ENCODE data around the gene PCNX4.
A peak's percentile ranks its signal among the peaks of the same experiment; 100 is the strongest.

The PCNX4 gene

GRCh38 chr14:60102389-60102788 is 10.7 kb downstream of the PCNX4 start:
- DNase-seq (ENCODE audit: low read depth), result peak; percentile 71

DNA sequence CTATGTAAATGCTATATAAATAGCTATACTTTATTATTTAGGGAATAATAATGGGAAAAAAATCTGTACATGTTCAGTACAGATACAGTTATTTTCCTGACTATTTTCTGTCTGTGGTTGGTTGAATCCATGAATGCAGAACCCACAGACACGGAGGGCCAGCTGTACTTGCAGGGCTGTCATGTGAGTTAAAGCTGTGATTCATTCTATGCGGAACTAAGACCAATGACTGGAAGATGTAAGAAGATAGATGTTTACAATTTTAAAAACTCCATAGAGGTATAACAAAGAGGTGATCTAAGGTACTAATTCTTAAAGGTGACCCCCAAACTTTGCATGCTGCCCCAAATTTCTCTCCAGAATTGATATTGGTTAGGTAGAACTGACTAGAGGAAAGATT is 14.6 kb downstream of the PCNX4 start:
- peak; percentile 62 for DNase-seq (ENCODE audit: low read depth)

DNA sequence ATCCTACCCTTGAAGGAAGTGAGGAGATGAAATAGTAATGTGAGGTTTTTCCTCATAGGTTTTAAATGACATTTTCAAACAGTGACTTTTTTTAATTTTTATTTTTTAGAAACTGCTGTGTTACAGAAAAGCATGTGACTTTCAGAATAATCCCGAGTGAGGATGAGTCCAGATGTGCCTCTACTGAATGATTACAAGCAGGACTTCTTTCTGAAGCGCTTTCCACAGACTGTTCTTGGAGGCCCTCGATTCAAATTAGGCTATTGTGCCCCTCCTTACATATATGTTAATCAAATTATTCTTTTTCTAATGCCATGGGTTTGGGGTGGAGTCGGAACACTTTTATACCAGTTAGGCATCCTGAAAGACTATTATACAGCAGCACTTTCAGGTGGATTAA is 15.8 kb downstream of the PCNX4 start:
- no peak for DNase-seq (ENCODE audit: low read depth)

GRCh38 chr14:60111732-60112131 is 20.0 kb downstream of the PCNX4 start:
- DNase-seq (ENCODE audit: low read depth), result no peak

GRCh38 chr14:60114881-60115280 is 23.2 kb downstream of the PCNX4 start:
- no peak for DNase-seq (ENCODE audit: low read depth)

- DNase-seq (ENCODE audit: low read depth), result peak; percentile 52
These were observed 24.5 kb downstream of the PCNX4 start for GRCh38 chr14:60116181-60116580.

- DNase-seq (ENCODE audit: low read depth), result no peak
These were observed 34.2 kb downstream of the PCNX4 start for GRCh38 chr14:60125918-60126317.

GRCh38 chr14:60133487-60133886 is 41.8 kb downstream of the PCNX4 start:
- peak; percentile 57 for DNase-seq (ENCODE audit: low read depth)

GRCh38 chr14:60134702-60135101 is 43.0 kb downstream of the PCNX4 start:
- DNase-seq (ENCODE audit: low read depth), result peak; percentile 66

DNA sequence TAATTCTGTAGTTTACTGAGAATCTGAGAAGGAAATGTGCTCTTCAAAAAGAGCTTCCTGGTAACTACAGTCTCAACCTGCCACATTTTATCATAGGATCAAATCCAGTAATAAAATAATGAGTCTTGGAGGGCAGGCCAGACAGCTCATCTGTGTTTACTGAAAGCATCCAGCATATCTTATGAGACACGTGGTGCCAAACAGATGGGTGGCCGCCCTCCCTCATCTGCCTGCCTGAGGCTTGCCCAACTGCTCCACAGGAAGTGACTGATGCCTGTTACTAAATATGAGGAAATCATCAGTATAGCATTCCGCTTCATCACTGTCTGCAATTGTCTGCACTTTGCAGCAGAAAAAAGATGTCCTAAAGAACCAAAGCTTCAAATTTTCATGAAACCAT is 60.0 kb downstream of the PCNX4 start:
- peak; percentile 95 for DNase-seq (ENCODE audit: low read depth)

GRCh38 chr14:60153991-60154390 is 62.3 kb downstream of the PCNX4 start:
- no peak for DNase-seq (ENCODE audit: low read depth)

DNA sequence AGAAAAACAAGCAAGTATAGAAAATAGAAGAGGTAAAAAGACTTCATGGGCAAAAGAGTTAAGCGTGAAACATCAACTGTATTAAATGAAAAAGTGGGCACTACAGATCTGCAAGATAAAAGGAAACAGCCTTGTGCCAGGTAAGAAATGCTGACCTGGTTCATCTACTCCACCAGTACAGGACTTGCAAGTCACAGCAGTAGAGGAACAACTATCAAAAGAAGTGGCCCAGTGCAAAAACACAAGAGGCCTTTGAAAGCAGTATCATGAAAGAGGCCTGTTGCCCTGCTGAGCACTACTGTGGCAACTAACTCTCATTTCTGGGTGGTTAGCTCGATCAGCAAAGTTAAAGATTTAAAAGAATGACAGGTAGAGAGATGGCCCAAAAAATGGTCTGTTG is 62.9 kb downstream of the PCNX4 start:
- no peak for DNase-seq (ENCODE audit: low read depth)

DNA sequence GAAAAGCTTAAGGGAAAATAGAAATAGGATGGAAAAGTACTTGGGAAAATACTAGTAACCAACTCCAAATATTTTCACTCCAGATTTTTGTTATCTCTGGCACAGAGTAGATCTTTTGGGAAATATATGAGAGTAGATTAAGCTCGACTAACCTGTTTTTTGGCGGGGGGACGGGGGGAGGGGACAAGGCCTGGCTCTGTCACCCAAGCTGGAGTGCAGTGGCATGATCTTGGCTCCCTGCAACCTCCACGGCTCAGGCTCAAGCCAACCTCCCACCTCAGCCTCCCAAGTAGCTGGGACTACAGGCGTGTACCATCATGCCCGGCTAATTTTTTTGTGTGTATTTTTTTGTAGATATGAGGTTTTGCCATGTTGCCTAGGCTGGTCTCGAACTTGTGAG is 68.7 kb downstream of the PCNX4 start:
- no peak for DNase-seq (ENCODE audit: low read depth)

DNA sequence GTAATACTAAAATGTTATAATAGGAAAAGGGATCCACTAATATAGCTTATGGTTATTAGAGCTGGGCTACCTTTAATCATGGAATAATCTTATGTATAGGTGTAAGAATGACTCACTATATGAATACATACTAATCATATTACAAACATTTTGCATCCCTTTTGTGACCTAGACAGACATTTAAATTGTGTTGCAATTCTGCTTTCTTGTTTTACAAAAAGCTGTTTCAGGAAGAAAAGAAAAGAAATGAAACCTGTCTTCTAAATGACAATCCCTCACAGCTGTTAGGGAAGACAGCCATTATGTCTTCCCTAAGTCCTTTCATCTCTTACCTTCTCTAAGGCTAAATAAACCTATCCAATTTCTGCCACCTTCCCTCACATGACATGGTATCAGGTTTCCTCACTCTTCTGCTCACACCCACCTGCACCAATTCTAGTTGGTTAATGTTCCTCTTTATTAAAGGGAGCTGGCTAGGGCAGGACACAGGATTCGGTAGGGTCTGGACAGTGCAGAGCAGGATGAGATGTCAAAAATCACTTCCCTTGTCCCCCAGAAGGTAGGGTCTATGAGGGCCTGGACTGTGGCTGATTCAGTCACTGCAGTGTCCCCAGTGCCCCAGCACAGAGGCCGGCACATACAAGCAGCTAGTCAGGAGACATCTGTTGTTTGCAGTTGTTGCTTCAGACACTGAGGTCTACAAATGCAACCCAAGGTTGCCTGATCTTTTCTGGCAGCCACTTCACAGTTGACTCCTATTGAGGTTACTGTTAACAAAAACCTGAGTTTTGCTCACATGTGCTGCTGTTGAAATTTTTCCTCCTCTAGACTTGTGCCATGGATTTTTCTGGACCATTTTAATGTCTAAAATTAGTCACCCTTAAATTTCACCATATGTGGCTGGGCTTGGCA is 69.7 kb downstream of the PCNX4 start:
- no peak for DNase-seq (ENCODE audit: low read depth)

GRCh38 chr14:60163693-60164092 is 72.0 kb downstream of the PCNX4 start:
- DNase-seq (ENCODE audit: low read depth), result no peak

DNA sequence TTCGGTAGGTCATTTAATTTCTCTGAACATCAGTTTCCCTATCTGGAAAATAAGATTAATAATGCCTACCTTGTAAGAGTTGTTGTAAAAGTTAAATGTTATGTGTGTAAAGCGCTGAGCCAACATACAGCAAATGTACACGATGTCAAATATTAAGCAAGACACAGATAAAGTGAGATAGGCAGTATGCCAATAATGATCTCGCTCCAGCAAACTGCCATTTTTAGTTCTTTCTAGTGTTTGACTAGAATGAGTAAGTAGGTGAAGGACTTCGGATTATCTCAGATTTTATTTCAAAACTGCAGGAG is 72.6 kb downstream of the PCNX4 start:
- no peak for DNase-seq (ENCODE audit: low read depth)

DNA sequence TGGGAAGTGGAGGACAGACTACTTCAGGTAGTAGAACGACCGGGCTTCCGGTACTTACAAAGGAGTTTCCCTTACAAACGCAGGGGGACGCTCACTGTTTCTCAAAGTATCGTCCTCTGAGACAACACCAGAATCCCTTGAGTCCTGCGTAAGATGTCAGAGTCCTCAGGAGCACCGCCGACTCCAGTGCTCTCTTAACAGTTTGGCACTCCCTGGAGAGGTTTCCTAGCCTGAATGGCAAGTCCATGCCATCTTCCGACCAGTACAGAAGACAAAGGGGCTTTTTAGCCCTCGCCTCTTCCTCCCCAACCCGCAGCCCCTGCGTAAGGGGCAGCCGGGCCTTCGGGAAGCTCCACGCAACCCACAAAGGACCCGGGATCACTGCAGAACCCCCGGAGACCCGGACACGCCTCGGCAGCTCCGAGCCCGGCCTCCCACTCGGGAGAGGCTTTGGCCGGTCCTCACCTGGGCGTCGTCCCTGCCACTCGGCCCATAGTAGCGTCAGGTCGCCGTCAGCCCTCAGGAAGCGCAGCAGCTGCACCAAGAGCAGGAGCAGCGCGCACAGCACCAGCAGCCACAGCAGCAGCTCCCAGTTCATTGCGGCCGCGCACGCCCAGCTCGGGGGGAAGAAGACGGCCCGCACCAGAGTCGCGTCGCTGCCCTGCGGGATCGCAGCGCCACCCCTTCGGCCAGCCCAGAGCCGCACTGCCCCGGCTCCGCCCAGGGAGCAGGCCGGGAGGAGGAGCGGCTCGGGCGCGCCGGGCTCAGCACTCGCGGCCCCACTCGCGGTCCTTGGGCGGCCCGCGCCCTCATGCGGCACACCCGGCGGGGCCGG is 73.2 kb downstream of the PCNX4 start, which contains the start of gene DHRS7:
TSS of gene DHRS7 (minus strand) at position 687 of the 835 bp plus-strand sequence. CDS start at position 598, 89 bp downstream.
- peak; percentile 86 for DNase-seq (ENCODE audit: low read depth)

- no peak for DNase-seq (ENCODE audit: low read depth)
These were observed 73.8 kb downstream of the PCNX4 start for GRCh38 chr14:60165547-60165876.

DNA sequence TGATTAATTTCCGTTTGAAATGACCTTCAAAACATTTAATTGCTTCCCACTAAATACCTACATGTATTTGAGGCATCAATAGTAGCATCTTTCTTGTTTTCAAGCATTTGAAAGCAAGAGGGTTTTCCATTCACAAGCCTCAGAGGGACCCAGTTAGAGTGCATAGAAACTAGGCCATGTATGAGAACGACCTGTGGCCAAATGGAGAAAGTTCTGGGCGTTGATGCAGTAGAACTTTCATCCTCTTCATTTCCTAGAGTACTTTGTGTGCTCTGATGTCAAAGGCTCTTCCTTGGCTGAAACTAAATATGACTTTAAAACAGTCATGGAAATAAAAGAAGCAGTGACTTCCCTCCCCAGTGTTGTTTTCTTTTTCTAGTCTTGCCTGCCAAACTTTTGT is 74.4 kb downstream of the PCNX4 start:
- DNase-seq (ENCODE audit: low read depth), result no peak

GRCh38 chr14:60169722-60170121 is 78.0 kb downstream of the PCNX4 start:
- no peak for DNase-seq (ENCODE audit: low read depth)

DNA sequence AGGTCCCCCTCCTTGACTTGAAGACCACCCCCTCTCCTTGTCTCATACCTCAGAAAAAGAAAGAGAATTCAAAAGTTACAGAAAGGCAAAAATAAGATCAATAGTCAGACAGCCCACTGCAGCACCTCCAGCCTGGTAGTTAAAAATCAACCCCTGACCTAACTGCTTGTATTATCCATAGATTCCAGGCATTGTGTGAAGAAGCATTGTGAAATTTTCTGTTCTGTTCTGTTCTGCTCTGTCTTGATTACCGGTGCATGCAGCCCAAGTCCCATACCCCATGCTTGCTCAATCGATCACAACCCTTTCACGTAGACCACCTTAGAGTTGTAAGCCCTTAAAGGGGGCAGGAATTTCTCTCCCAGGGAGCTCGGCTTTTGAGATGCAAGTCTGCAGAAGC is 79.2 kb downstream of the PCNX4 start:
- no peak for DNase-seq (ENCODE audit: low read depth)

DNA sequence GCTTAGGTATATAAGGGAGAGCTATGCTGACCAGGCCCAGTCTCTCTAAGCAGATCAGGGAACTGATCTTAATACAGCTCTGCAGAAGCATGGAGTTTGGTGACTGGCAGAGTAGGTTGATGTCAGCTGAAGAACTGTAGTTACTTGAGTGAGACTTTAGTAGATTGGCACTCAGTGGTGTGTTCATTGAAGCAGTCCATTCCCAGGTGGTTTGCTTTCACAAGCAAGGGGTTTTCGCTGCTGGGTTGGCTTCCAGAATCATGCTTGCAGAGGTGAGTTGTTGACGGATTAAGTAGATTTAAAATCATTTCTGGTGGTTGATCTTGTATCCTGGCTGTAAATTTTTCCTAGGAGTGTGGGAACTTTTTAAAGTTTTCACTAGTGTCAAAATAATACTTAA is 80.0 kb downstream of the PCNX4 start:
- no peak for DNase-seq (ENCODE audit: low read depth)
